Fibroblast of the aortic adventitia (primary cell): ENCODE data around the gene RNF151. TPM values are rescaled to one million over a fixed set of nuclear protein-coding genes. Genes with fewer than 3 reads are reported as not detected.

Experiments
- DNase-seq: peaks from one replicate; pipeline ENCODE4 v3.0.0-alpha.2; 2010; ENCODE audit warnings: low read depth
- H3K4me3 ChIP-seq: 2 replicates; pipeline ENCODE4 v1.5.1; 2011; ENCODE audit warnings: low read depth, mild to moderate bottlenecking, control low read depth, low read length, moderate library complexity
- CTCF ChIP-seq: IDR thresholded peaks from 2 replicates; pipeline ENCODE4 v1.5.1; 2011; ENCODE audit warnings: mild to moderate bottlenecking, low read length, control low read depth, inconsistent platforms; ENCODE audit not compliant: insufficient read depth
- total RNA-seq: library from RNA; depleted of rRNA; stranded (reverse); fragments of >200 nt; gene quantifications from 2 replicates; pipeline ENCODE4 v1.2.3, GENCODE V29; 2012; ENCODE audit warnings: low replicate concordance

RNF151 gene
- total RNA-seq, 1 donor: not detected

- TF ChIP-seq CTCF: no peak
- peak within 1 kb of the TSS; percentile 86 for H3K4me3 ChIP-seq
- peak; percentile 92 for DNase-seq
Measured at GRCh38 chr16:1971796-1972489, 5.3 kb downstream of the RNF151 start, which contains the start of gene TBL3. Gene TBL3, plus strand, starts transcription at chr16:1972053. Its CDS starts 112 bp downstream, at chr16:1972165.

- DNase-seq: no peak
- TF ChIP-seq CTCF: no peak
- H3K4me3 ChIP-seq: peak overlapping the region; percentile 86
Measured at GRCh38 chr16:1972490-1972877, 5.8 kb downstream of the RNF151 start.

- TF ChIP-seq CTCF: no peak
- no peak overlapping the region for H3K4me3 ChIP-seq
- DNase-seq: no peak
Measured at GRCh38 chr16:1973461-1974156, 7.0 kb downstream of the RNF151 start.

- no peak for DNase-seq
- TF ChIP-seq CTCF: no peak
- H3K4me3 ChIP-seq: no peak overlapping the region
Measured at GRCh38 chr16:1974157-1975070, 7.8 kb downstream of the RNF151 start.

- TF ChIP-seq CTCF: no peak
- H3K4me3 ChIP-seq: no peak overlapping the region
- no peak for DNase-seq
Measured at GRCh38 chr16:1975432-1976215, 9.0 kb downstream of the RNF151 start.

- DNase-seq: no peak
- H3K4me3 ChIP-seq: no peak overlapping the region
- no peak for TF ChIP-seq CTCF
Measured at GRCh38 chr16:1976216-1976520, 9.5 kb downstream of the RNF151 start.
